ENCODE results near the gene HECW1. TPM values are rescaled to one million over a fixed set of nuclear protein-coding genes. Genes with fewer than 3 reads are reported as not detected.

Gene HECW1
- total and polyA plus RNA-seq, 4 donors: 0.05 TPM; not detected in 3

- Histone ChIP-seq H3K9ac (ENCODE audit: low read depth in 1 of 2, low read length in 2 of 2) (no peak overlapping the region), H3K27ac (ENCODE audit: low read depth in 1 of 2, low read length in 2 of 2) (no peak overlapping the region), H3K9me3 (ENCODE audit: control insufficient read depth in 4 of 4, low read length in 3 of 4) (no peaks in the 10 kb centered on the region), H3K27me3 (ENCODE audit: control insufficient read depth in 4 of 4, insufficient read depth in 4 of 4, low read length in 3 of 4) (no peaks in the 10 kb centered on the region), H3K36me3 (ENCODE audit: control insufficient read depth in 4 of 4, insufficient read depth in 3 of 4, low read depth in 1 of 4, low read length in 3 of 4) (no peaks in the 10 kb centered on the region), H3K4me1 (ENCODE audit: control insufficient read depth in 4 of 4, insufficient read depth in 4 of 4, low read length in 3 of 4) (no peaks in the 10 kb centered on the region), H3K4me3 (ENCODE audit: low read depth in 1 of 3, low read length in 3 of 3) (no peak overlapping the region)
- no peak for TF ChIP-seq YY1 (IDR thresholded peaks at IDR 0.05)
- TF ChIP-seq ATF3 (IDR thresholded peaks at IDR 0.05): no peak
- TF ChIP-seq MAX (IDR thresholded peaks at IDR 0.05): no peak
- TF ChIP-seq RXRA (IDR thresholded peaks at IDR 0.05): no peak
- no peak for TF ChIP-seq CTCF (IDR thresholded peaks at IDR 0.05; ENCODE audit: low read depth, low read length, missing input control)
- WGBS: 75% methylated on average over 2 of the region's 2 CpGs
- DNase-seq (ENCODE audit: low spot score): no peak
These were observed 405.0 kb downstream of the HECW1 start for GRCh38 chr7:43517464-43517863.

- 93% methylated on average over 8 of the region's 8 CpGs for WGBS
- Histone ChIP-seq H3K9me3 (ENCODE audit: control insufficient read depth in 4 of 4, low read length in 3 of 4) (no peaks in the 10 kb centered on the region), H3K27me3 (ENCODE audit: control insufficient read depth in 4 of 4, insufficient read depth in 4 of 4, low read length in 3 of 4) (no peaks in the 10 kb centered on the region), H3K9ac (ENCODE audit: low read depth in 1 of 2, low read length in 2 of 2) (no peak overlapping the region), H3K36me3 (ENCODE audit: control insufficient read depth in 4 of 4, insufficient read depth in 3 of 4, low read depth in 1 of 4, low read length in 3 of 4) (no peaks in the 10 kb centered on the region), H3K27ac (ENCODE audit: low read depth in 1 of 2, low read length in 2 of 2) (no peak overlapping the region), H3K4me3 (ENCODE audit: low read depth in 1 of 3, low read length in 3 of 3) (no peak overlapping the region), H3K4me1 (ENCODE audit: control insufficient read depth in 4 of 4, insufficient read depth in 4 of 4, low read length in 3 of 4) (no peaks in the 10 kb centered on the region)
- DNase-seq (ENCODE audit: low spot score): no peak
- no peak for TF ChIP-seq NR2F2 (IDR thresholded peaks at IDR 0.05)
- TF ChIP-seq HNF4G (IDR thresholded peaks at IDR 0.05): no peak
- no peak for TF ChIP-seq ZBTB33 (IDR thresholded peaks at IDR 0.05)
- no peak for TF ChIP-seq EGR1 (IDR thresholded peaks at IDR 0.05; ENCODE audit: low read depth in 2 of 2)
- TF ChIP-seq JUND (IDR thresholded peaks at IDR 0.05): no peak
- TF ChIP-seq SP1 (IDR thresholded peaks at IDR 0.05): no peak
- TF ChIP-seq REST (IDR thresholded peaks at IDR 0.05): no peak
- TF ChIP-seq FOXA2 (IDR thresholded peaks at IDR 0.05): no peak
- TF ChIP-seq GABPA (IDR thresholded peaks at IDR 0.05 in 1 of 2, conservative IDR thresholded peaks at IDR 0.05 in 1 of 2): no peak
- no peak for TF ChIP-seq RXRA (IDR thresholded peaks at IDR 0.05)
- TF ChIP-seq HNF4A (conservative IDR thresholded peaks at IDR 0.05): no peak
- no peak for TF ChIP-seq RAD21 (IDR thresholded peaks at IDR 0.05)
- no peak for TF ChIP-seq CTCF (IDR thresholded peaks at IDR 0.05; ENCODE audit: low read depth, low read length, missing input control)
- TF ChIP-seq YY1 (IDR thresholded peaks at IDR 0.05): no peak
- TF ChIP-seq ATF3 (IDR thresholded peaks at IDR 0.05): no peak
These were observed 407.8 kb downstream of the HECW1 start for GRCh38 chr7:43520201-43520600.
